ENCODE data around the gene FOXL3.

FOXL3 gene

DNA sequence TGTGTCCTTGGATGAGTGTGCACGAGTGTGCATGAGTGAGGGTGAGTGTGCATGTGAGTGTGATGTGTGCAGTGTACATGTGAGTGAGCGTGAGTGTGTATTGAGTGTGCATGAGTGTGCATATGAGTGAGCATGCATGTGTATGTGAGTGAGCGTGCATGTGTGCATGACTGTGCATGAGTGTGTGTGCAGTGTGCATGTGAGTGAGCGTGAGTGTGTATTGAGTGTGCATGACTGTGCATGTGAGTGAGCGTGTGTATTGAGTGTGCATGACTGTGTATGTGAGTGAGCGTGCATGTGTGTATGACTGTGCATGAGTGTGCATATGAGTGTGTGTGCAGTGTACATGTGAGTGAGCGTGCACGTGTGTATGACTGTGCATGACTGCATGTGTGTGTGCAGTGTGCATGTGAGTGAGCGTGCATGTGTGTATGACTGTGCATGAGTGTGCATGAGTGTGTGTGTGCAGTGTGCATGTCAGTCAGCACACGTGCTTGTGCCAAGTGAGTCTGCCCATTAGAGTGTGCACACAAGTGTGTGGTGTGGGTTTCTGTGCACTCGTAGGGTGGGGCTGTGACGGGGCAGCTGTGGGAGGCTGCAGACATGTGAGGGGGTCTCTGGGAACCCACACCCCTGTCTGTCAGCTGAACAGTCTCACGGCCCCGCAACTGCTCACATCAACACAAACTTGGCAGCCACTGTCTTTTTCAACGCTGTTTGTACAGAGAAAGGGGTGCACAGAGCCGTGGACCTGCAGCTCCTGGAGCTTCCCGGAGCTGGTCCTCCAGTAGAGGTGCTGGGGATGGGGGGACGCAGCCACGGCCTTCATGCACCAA is 14.8 kb downstream of the FOXL3 start:
- no peak for DNase-seq

- no peak for DNase-seq
These were observed 15.6 kb downstream of the FOXL3 start for GRCh38 chr7:305410-306151.

- no peak for DNase-seq
These were observed 18.0 kb downstream of the FOXL3 start for GRCh38 chr7:307970-308369.

- no peak for DNase-seq
These were observed 19.7 kb downstream of the FOXL3 start for GRCh38 chr7:309586-310228.

DNA sequence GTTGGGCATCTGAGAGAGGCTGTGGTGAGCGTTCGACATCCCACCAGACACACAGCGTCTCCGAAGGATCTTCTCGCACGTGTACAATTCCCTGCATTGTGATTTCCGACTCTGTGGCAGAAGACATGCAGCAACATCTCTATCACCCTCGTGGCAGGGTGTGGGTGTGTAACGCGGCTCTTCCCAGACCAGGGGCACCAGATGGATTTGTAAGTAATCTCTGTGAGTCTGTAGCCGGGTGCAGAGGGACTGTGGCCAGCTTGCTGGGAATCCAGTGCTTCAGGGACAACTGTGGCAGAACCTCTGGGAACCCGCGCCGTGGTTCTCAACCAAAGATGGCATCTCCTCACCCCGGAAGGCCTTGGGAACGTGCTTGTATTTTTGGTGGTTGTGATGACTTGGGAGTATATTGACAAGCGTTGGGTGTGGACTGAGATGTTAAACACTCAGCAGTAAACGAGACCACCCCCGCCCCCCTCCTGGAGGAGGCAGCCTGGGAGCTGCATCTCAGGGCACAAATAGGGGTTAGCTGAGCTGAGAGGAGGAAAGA is 21.2 kb downstream of the FOXL3 start:
- DNase-seq = no peak

- DNase-seq = no peak
These were observed 21.8 kb downstream of the FOXL3 start for GRCh38 chr7:311796-312195.

GRCh38 chr7:312424-312823 is 22.5 kb downstream of the FOXL3 start:
- no peak for DNase-seq

DNA sequence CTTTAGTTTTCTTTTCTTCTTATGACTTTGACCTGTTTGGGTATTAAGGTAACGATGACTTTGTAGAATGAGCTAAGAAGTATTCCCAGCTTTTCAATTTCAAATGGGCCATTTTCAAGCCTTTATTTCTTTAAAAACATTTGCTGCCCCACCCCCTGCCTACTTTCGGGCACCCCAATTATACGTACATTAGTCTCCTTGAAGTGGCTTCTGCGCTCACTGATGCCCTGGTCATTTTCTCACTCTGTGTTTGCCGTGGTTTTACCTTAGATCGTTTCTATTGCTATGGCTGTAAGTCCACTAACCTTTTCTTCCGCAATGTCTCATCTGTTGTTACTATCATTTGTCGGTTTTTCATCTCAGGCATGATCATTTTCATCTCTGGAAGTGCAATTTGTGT is 24.9 kb downstream of the FOXL3 start:
- no peak for DNase-seq

- no peak for DNase-seq
These were observed 25.7 kb downstream of the FOXL3 start for GRCh38 chr7:315516-316265.

DNA sequence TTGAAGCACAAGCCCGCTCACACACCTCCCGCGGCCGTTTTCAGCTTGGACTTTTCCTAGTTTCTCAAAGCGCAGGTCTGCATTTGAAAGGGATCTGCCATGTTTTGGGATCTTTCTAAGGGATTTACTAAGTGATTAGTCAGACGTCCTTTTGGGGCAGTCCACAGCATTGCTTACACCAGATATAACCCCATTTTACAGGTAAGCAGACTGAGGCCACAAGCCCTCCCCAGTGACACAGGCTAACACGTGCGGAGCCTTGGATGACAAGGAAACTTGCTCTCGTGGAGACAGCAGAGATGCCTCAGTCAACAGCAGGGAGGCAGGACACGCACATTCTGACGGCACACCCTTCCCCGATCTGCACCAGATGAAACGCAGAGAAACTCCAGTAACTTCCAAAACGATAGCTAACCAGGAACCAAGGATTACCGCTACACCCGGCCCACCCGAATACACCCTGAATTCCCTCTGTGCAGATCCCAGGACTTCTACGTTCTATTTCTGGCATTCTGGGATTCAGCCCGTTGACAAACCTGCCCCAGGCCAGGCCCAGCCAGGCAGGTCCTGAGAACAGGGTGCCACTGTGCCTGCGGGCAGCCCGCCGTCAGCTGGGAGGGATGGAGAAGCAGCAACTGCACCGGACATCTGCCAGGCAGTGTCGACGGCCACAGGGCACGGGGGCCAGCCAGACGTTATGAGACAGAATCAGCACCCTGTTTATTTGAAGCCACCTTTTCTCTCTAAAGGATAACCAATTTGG is 27.9 kb downstream of the FOXL3 start:
- no peak for DNase-seq

DNA sequence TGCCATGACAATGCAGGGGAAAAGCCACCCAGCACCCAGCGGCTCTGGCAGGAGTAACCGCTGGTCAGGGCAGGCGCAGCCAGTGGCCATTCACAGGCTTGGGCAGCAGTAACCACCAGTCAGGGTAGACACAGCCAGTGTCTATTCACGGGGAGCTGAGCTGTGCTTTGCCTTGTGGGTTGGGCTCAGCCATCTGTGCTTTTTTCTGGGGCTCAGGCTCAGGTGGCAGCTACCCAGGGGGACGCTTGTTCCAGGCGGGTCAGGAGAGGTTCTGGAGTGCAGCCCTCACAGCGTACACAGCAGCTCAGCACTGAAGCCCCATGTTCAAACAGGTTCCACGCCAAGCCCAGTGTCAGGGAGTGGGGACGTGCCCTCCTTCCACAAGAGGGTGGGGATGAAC is 28.5 kb downstream of the FOXL3 start:
- no peak for DNase-seq

DNA sequence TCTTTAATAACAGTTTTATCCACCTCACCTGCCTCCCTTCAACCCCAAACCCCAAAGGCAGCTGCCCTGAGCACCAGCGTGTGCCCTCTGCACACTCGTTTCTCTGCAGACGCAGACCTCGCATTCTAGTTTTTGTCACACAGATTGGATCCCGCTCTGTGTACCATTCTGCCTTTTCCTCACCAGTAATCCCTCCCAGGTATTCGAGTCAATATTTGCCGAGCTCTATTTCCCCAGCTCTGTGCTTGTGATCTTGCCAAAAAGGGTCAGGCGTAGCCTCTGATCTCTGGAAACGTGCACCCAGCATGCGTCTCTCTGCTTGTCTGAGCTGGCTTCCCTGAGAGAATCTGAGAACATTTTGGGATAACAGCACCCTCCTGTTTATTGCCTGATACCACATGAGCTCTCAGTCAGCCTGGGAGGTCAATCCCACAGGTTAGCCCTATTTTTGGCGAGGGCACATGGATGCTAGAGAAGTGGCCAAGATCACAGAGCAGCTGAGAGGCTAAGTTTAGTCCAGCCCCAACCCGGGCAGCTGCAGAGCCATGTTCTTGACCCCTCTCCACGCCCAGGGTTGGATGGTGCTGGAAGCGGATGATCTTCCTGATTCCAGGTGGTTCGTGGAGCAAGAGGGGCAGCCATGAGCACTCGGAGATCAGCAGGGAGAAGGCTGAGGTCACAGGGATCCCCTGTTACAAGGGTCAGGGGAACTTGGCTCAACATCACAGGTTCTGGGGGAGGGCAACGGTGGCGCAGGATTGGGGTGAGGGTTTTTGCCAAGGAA is 29.1 kb downstream of the FOXL3 start:
- DNase-seq = no peak

GRCh38 chr7:320297-320696 is 30.3 kb downstream of the FOXL3 start:
- no peak for DNase-seq

DNA sequence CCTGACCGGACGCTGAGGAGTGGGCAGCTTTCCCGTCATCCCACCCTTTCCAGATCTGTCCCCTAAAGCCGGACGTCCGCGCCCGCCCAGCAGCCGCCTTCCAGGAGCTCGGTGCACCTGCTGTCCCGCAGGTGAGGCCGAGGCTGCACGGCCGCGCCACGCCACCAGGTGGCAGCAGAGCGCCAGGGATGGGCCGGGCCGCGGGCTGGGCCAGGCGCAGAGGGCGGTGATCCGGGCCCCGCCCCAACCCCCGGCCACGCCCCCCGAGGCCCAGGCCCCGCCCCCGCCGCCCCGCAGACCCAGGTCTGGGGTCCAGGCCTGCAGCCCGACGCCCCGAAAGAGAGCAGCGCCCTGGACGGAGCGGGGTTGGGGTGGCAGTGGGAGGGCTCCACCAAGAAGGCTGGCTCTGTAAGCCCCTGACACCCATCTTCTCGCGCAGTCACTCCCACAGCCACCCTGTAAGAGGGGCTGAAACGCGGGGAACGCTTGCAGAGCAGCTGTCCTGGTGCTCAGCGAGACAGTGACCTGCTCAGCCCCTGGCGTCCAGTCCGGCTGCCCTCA is 32.2 kb downstream of the FOXL3 start:
- peak; percentile 55 for DNase-seq

GRCh38 chr7:322708-323111 is 32.7 kb downstream of the FOXL3 start:
- DNase-seq = no peak

GRCh38 chr7:323410-323809 is 33.4 kb downstream of the FOXL3 start:
- DNase-seq = no peak

DNA sequence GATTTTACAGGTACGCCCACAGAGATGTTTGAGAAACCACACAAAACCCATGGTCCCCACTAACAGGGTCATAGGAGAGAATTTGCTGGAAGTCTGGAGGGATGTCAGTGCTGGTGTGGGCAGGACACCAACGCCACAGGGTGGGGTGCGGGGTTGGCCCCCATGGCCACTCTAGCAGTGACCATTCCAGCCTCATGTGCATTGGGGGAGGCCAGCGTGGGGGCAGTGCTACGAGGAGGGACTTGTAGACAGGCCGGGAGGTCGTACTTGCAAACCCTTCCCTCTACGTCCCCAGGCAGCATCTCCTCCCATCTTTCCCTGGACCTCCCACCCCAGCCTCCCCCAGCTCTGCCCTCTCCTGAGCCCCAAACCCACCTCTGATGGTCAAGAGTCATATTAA is 34.0 kb downstream of the FOXL3 start:
- DNase-seq = no peak

DNA sequence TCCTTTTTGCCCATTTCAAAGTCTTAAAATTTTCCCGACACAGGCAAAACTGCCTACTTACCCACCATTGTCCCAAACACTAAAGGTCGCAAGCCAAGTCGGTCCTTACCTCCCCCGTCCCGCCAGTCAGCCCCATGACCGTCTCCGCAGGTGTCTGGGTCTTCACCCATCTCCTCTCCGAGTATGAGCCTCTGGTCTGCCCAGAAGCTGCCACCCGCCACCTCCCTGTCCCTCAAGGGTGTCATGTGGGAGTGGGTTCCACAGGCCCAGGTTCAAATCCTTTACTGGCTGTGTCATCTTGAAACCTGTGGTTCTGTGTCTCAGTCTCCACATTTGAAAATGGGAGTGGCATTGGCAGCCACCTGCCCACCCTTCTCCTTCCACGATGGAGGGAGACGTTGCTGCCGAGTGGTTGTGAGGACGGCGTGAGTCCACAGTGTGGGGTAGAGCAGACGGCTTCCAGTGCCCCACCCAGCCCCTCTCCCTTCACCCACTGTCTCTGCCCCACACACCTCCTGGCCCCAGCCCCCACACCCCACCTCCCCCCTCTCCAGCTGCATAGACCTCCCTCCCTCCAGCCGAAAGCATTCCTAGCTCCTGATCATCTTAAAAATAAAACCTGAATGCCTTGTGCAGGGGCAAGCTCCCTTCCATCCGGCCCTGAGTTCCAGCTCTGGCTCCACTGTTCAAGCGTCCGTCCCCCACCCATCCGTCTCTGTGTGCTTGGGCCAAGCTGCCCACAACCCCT is 35.3 kb downstream of the FOXL3 start:
- DNase-seq = no peak

GRCh38 chr7:325811-326210 is 35.8 kb downstream of the FOXL3 start:
- DNase-seq = no peak

GRCh38 chr7:326273-326672 is 36.3 kb downstream of the FOXL3 start:
- DNase-seq = no peak

Data from NCI-H226 (cell line).